ENCODE data around the gene SVIL.

- TF ChIP-seq, protein P1, sequence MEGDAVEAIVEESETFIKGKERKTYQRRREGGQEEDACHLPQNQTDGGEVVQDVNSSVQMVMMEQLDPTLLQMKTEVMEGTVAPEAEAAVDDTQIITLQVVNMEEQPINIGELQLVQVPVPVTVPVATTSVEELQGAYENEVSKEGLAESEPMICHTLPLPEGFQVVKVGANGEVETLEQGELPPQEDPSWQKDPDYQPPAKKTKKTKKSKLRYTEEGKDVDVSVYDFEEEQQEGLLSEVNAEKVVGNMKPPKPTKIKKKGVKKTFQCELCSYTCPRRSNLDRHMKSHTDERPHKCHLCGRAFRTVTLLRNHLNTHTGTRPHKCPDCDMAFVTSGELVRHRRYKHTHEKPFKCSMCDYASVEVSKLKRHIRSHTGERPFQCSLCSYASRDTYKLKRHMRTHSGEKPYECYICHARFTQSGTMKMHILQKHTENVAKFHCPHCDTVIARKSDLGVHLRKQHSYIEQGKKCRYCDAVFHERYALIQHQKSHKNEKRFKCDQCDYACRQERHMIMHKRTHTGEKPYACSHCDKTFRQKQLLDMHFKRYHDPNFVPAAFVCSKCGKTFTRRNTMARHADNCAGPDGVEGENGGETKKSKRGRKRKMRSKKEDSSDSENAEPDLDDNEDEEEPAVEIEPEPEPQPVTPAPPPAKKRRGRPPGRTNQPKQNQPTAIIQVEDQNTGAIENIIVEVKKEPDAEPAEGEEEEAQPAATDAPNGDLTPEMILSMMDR (conservative IDR thresholded peaks at IDR 0.05; ENCODE audit: low read length), result no peak
- TF ChIP-seq EZH2phosphoT487 (IDR thresholded peaks at IDR 0.05; ENCODE audit: borderline replicate concordance), result no peak
These were observed 163.8 kb downstream of the SVIL start for GRCh38 chr10:29470843-29471543.
